Islet of Langerhans (tissue), 1 donor: Measurements from ENCODE around the gene VTN.
"Not testable (repeated sequence)": the region's sequence is repeated elsewhere in the genome, so short reads cannot be mapped to it uniquely, and the experiment has no call there.

Experiments used
- FAIRE-seq: peaks from one replicate; lab custom pipeline; 2011; peaks lifted over from hg19 to GRCh38; lab: Jason Lieb, UNC

Gene VTN

GRCh38 chr17:28342313-28342712 is 27.8 kb downstream of the VTN start:
- no peak for FAIRE-seq

GRCh38 chr17:28341516-28341915 is 28.6 kb downstream of the VTN start:
- no peak for FAIRE-seq

- no peak for FAIRE-seq
Measured at GRCh38 chr17:28340374-28340773, 29.7 kb downstream of the VTN start.

GRCh38 chr17:28339431-28339830 is 30.7 kb downstream of the VTN start:
- FAIRE-seq, result no peak

GRCh38 chr17:28338769-28339212 is 31.3 kb downstream of the VTN start:
- not testable (repeated sequence) for FAIRE-seq

GRCh38 chr17:28338056-28338768 is 31.9 kb downstream of the VTN start:
- FAIRE-seq, result no peak

GRCh38 chr17:28335959-28336871 is 33.9 kb downstream of the VTN start:
- FAIRE-seq, result no peak

- FAIRE-seq, result peak; percentile 88
Measured at GRCh38 chr17:28335201-28335958, 34.7 kb downstream of the VTN start, which contains the start of the genes IFT20 and TNFAIP1. TSS of gene IFT20 (minus strand) at chr17:28335472. CDS start at chr17:28331985, 3,487 bp downstream. TSS of gene TNFAIP1 (plus strand) at chr17:28335761. CDS start at chr17:28339522, 3,761 bp downstream.

- FAIRE-seq, result no peak
Measured at GRCh38 chr17:28334666-28335200, 35.4 kb downstream of the VTN start.

GRCh38 chr17:28334171-28334570 is 35.9 kb downstream of the VTN start:
- no peak for FAIRE-seq

- no peak for FAIRE-seq
Measured at GRCh38 chr17:28333083-28333746, 36.9 kb downstream of the VTN start.

- no peak for FAIRE-seq
Measured at GRCh38 chr17:28331891-28332420, 38.2 kb downstream of the VTN start.

GRCh38 chr17:28330671-28331070 is 39.4 kb downstream of the VTN start:
- FAIRE-seq, result no peak

- no peak for FAIRE-seq
Measured at GRCh38 chr17:28328325-28328724, 41.8 kb downstream of the VTN start.

- no peak for FAIRE-seq
Measured at GRCh38 chr17:28327709-28328108, 42.4 kb downstream of the VTN start.

GRCh38 chr17:28327031-28327607 is 43.0 kb downstream of the VTN start:
- FAIRE-seq, result no peak

- FAIRE-seq, result no peak
Measured at GRCh38 chr17:28326114-28326513, 44.0 kb downstream of the VTN start.

- peak; percentile 55 for FAIRE-seq
Measured at GRCh38 chr17:28325211-28325610, 44.9 kb downstream of the VTN start.

- FAIRE-seq, result no peak
Measured at GRCh38 chr17:28324781-28325180, 45.3 kb downstream of the VTN start.

GRCh38 chr17:28324267-28324745 is 45.8 kb downstream of the VTN start:
- FAIRE-seq, result peak; percentile 17
